DOHH2 (cell line): ENCODE data around the gene BLM.

Experiments
- H3F3A ChIP-seq: fragments of 200-600 bp; sonication (generic), shearing (Covaris generic); 2 replicates; pipeline ENCODE4 v1.6.0; 2016; ENCODE audit warnings: antibody characterized with exemption, mild to moderate bottlenecking; ENCODE audit not compliant: control insufficient read depth, insufficient read depth
- H3K27ac ChIP-seq: fragments of 200-600 bp; sonication (generic); 2 replicates; pipeline ENCODE4 v1.5.1; 2014; ENCODE audit warnings: low read depth, mild to moderate bottlenecking, low read length, moderate library complexity
- H3K27me3 ChIP-seq: fragments of 200-600 bp; sonication (generic); 2 replicates; pipeline ENCODE4 v1.6.1; 2014; ENCODE audit warnings: mild to moderate bottlenecking, low read length, mixed read lengths; ENCODE audit not compliant: control insufficient read depth
- H3K36me3 ChIP-seq: fragments of 200-600 bp; sonication (generic); 2 replicates; pipeline ENCODE4 v1.6.1; 2014; ENCODE audit warnings: mild to moderate bottlenecking, low read length, moderate library complexity, mixed read lengths; ENCODE audit not compliant: control insufficient read depth
- H3K4me1 ChIP-seq: fragments of 200-600 bp; sonication (generic); 2 replicates; pipeline ENCODE4 v1.6.1; 2014; ENCODE audit warnings: mild to moderate bottlenecking, low read length, mixed read lengths; ENCODE audit not compliant: control insufficient read depth
- H3K4me2 ChIP-seq: fragments of 200-600 bp; sonication (generic); 2 replicates; pipeline ENCODE4 v1.6.0; 2014; ENCODE audit warnings: mild to moderate bottlenecking, low read length, moderate library complexity
- H3K4me3 ChIP-seq: fragments of 200-600 bp; sonication (generic); 2 replicates; pipeline ENCODE4 v1.5.1; 2014; ENCODE audit warnings: mild to moderate bottlenecking, low read length, mixed read lengths
- H3K79me2 ChIP-seq: fragments of 200-600 bp; sonication (generic); 2 replicates; pipeline ENCODE4 v1.6.1; 2014; ENCODE audit warnings: mild to moderate bottlenecking, low read length, mixed read lengths; ENCODE audit not compliant: control insufficient read depth
- H3K9me2 ChIP-seq: fragments of 200-600 bp; sonication (generic); replicated peaks from 2 replicates; pipeline ENCODE4 v1.6.1; 2014; ENCODE audit warnings: mild to moderate bottlenecking, low read length, mixed read lengths; ENCODE audit not compliant: control insufficient read depth
- H3K9me3 ChIP-seq: fragments of 200-600 bp; sonication (generic); 2 replicates; pipeline ENCODE4 v1.6.1; 2014; ENCODE audit warnings: antibody characterized with exemption, low read length, mixed read lengths; ENCODE audit not compliant: control insufficient read depth, insufficient read depth
- H4K20me1 ChIP-seq: fragments of 200-600 bp; sonication (generic); 2 replicates; pipeline ENCODE4 v1.6.0; 2014; ENCODE audit warnings: low read depth, mild to moderate bottlenecking, antibody characterized with exemption, low read length, moderate library complexity; ENCODE audit not compliant: control insufficient read depth, insufficient read depth
- CTCF ChIP-seq: fragments of 200-600 bp; sonication (generic); IDR thresholded peaks from one replicate; pipeline ENCODE4 v1.5.1; 2014; ENCODE audit warnings: antibody characterized with exemption, mild to moderate bottlenecking, low read depth, low read length; ENCODE audit not compliant: poor library complexity, severe bottlenecking
- EZH2phosphoT487 ChIP-seq: fragments of 200-600 bp; sonication (generic); IDR thresholded peaks from 2 replicates; pipeline ENCODE4 v1.6.1; 2017; ENCODE audit warnings: borderline replicate concordance, mild to moderate bottlenecking, antibody characterized with exemption, low read length, moderate library complexity, mixed read lengths

Gene BLM

DNA sequence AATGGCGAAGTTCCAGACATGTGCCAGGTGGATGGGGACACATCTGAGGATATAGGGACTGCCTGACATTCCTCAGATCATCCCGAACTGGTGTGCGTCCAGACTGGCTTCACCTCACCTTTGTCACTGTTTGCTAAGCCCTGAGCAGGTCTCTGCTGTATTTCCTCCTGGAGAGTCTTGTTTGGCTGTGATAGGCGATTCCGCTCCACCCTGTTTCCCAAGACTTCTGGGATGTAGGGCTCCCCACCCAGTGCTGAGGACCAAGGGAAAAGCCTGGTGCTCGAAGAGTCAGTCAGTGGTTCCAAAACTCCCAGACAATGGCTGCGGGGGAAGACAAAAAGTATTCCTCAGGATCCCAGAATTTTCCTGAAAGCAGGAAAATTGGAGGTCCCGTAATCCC, 140.2 kb downstream of the BLM start:
- H3K79me2 ChIP-seq = no peaks in the 10 kb centered on the region
- H3K9me2 ChIP-seq = no peaks in the 10 kb centered on the region
- H4K20me1 ChIP-seq = no peaks in the 10 kb centered on the region
- no peaks in the 10 kb centered on the region for H3K9me3 ChIP-seq
- H3K4me1 ChIP-seq = peaks cover 44% of the 10 kb centered on the region
- no peak overlapping the region for H3K4me3 ChIP-seq
- no peaks in the 10 kb centered on the region for H3K36me3 ChIP-seq
- TF ChIP-seq CTCF (no peak), EZH2phosphoT487 (no peak)
- H3K27me3 ChIP-seq = no peaks in the 10 kb centered on the region
- no peak overlapping the region for H3K4me2 ChIP-seq
- H3K27ac ChIP-seq = no peak overlapping the region
- no peaks in the 10 kb centered on the region; the same call in 1 of the 2 replicates for H3F3A ChIP-seq

DNA sequence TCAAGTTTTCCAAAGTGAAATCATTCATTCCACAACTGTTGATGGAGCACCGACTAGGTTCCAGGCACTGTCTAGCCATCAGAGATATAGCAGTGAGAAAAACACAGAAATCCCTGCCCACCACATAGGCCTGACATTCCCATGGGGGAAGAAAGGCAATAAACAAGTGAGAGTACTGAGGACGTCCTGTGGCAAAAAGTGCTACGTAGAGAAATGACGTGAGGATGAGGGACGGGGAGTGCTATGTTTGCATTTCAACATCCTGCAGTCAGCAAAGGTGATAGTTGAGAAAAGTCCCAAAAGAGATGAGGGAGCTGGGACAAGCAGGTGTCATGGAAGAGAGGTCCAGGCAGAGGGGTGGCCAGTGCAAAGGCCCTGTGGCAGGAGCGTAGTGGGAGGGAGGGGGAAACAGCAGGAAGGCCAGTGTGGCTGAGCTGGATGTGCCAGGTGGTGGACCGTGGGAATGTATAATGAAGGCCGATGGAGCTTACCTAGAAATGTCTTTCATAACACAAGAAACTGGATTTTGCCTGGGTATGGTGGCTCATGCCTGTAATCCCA, 140.8 kb downstream of the BLM start:
- H4K20me1 ChIP-seq = no peaks in the 10 kb centered on the region
- H3K9me3 ChIP-seq = no peaks in the 10 kb centered on the region
- TF ChIP-seq EZH2phosphoT487 = no peak
- no peak for TF ChIP-seq CTCF
- no peak overlapping the region for H3K4me3 ChIP-seq
- peaks cover 38% of the 10 kb centered on the region for H3K4me1 ChIP-seq
- H3K9me2 ChIP-seq = no peaks in the 10 kb centered on the region
- H3K79me2 ChIP-seq = no peaks in the 10 kb centered on the region
- no peaks in the 10 kb centered on the region for H3K27me3 ChIP-seq
- no peak overlapping the region for H3K4me2 ChIP-seq
- no peaks in the 10 kb centered on the region for H3K36me3 ChIP-seq
- H3F3A ChIP-seq = no peaks in the 10 kb centered on the region; the same call in 1 of the 2 replicates
- no peak overlapping the region for H3K27ac ChIP-seq

DNA sequence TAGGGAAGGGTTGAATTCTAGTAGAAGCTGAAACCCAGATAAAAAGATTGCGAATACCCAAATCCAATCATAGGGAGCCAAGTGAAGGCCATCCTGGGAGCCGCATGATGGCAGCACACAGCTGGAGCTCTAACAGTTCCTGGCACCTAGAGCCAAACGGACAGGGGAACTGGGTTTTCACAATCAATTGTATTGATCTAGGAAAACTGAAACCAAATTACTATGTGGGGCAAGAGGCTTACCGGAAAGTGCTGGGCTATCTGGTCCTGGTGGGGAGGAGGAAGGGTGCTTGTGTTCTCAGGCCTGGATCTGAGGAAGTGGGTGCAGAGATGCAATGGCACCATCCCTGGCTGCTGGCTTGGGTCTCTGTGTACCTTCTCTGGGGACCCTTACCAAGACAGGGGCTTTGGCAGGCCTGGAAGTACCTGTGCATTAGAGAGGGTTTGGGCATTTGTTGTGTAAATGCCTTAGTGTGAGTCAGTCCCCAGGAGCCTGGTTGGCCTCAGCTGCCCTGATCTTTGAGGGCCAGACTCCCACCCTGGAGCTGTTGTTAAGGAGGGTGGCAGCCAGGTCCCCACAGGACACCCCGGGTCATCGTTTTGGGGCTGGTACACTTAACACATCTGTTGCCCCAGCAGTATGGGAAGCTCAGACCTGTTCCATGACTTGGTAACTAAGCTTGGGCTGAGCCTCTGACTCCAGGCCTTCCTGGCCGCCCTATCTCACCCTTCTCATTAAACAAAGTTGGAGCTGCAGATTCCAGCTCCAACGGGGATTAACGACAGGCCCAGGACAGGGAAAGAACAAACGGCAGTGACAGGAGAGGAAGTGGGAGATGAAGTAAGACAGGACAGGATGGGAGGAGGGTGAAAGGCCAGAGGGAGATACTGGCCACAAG, 142.3 kb downstream of the BLM start:
- H3K27ac ChIP-seq = no peak overlapping the region
- H3K4me1 ChIP-seq = peaks cover 22% of the 10 kb centered on the region
- TF ChIP-seq EZH2phosphoT487 = no peak
- no peaks in the 10 kb centered on the region for H4K20me1 ChIP-seq
- no peaks in the 10 kb centered on the region for H3K79me2 ChIP-seq
- no peaks in the 10 kb centered on the region for H3K9me3 ChIP-seq
- H3K9me2 ChIP-seq = no peaks in the 10 kb centered on the region
- no peaks in the 10 kb centered on the region for H3K36me3 ChIP-seq
- H3K4me3 ChIP-seq = no peak overlapping the region
- H3K27me3 ChIP-seq = no peaks in the 10 kb centered on the region
- H3K4me2 ChIP-seq = no peak overlapping the region
- no peaks in the 10 kb centered on the region; the same call in 1 of the 2 replicates for H3F3A ChIP-seq

DNA sequence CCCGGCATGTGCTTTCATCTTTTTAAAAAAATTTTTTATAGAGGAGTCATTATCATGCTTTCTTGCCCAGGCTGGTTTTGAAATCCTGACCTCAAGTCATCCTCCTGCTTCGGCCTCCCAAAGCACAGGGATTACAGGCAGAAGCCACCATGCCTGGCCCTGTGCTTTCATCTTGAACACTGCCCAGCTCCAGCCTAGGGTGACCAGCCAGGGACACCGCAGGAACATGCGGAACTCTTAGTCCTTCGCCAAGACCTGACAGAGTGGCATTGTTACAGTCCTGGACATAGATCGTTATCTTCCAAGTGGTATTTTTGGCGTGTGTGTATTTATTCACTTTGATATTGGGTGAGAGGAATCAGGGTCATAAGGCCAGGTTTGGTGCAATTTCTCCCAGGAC, 143.3 kb downstream of the BLM start:
- Histone ChIP-seq H3K4me1 (peaks cover 20% of the 10 kb centered on the region), H3K79me2 (no peaks in the 10 kb centered on the region), H3F3A (no peaks in the 10 kb centered on the region; the same call in 1 of the 2 replicates), H3K27ac (no peak overlapping the region), H3K9me3 (no peaks in the 10 kb centered on the region), H4K20me1 (no peaks in the 10 kb centered on the region), H3K4me3 (no peak overlapping the region), H3K27me3 (no peaks in the 10 kb centered on the region), H3K4me2 (no peak overlapping the region), H3K36me3 (no peaks in the 10 kb centered on the region), H3K9me2 (no peaks in the 10 kb centered on the region)
- TF ChIP-seq CTCF (no peak), EZH2phosphoT487 (no peak)
